Body of pancreas (tissue), 4 donors: ENCODE measurements around the gene TSPAN18.

Experiments
- POLR2A ChIP-seq, 3 donors: fragments of 450-650 bp; IDR thresholded peaks; one replicate each; pipeline ENCODE4 v1.6.1; 2016; ENCODE audit warnings: antibody characterized with exemption in 3 of 3, mild to moderate bottlenecking in 2 of 3
- TF ChIP-seq, protein P1 (sequence below), 7 experiments: fragments of 450-650 bp in 4 of 7; fragments of 200-600 bp in 3 of 7; sonication (generic) in 3 of 7; IDR thresholded peaks; one replicate each; pipeline ENCODE4 v1.5.1; 2016 to 2019; ENCODE audit warnings: antibody characterized with exemption in 7 of 7

DNA sequence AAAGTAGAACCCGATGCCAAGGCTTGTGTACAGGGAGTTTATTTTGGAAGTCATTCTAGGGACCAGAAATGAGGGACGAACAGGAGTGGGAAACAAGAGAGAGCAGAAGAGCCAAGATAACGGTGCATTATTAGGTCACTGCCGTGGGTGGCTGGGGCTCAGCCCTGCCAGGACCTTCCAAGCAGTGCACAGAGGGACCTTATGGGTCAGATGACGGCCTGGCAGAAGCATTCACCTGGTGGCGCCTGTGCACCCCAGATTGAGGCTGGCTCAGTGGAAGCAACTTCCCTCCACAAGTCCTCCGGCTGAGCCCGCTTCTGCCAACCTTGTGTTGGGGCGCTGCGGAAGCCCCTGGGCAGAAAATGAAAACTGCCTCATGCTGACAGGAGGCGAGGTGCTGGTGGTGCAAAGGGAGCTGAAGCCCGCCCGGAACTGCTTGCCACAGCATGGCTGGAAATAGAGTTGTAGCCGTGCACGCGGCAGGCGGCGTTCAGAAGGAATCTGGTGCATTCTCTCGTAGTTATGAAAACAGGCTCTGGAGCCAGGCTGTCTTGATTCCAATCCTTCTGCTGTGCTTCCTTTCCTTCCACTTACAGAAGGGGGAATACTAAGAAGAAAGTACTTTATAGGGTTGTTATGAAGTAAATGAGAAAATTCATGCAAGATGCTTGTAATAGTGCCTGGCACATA, 246.1 kb downstream of the TSPAN18 start:
- TF ChIP-seq, protein P1, sequence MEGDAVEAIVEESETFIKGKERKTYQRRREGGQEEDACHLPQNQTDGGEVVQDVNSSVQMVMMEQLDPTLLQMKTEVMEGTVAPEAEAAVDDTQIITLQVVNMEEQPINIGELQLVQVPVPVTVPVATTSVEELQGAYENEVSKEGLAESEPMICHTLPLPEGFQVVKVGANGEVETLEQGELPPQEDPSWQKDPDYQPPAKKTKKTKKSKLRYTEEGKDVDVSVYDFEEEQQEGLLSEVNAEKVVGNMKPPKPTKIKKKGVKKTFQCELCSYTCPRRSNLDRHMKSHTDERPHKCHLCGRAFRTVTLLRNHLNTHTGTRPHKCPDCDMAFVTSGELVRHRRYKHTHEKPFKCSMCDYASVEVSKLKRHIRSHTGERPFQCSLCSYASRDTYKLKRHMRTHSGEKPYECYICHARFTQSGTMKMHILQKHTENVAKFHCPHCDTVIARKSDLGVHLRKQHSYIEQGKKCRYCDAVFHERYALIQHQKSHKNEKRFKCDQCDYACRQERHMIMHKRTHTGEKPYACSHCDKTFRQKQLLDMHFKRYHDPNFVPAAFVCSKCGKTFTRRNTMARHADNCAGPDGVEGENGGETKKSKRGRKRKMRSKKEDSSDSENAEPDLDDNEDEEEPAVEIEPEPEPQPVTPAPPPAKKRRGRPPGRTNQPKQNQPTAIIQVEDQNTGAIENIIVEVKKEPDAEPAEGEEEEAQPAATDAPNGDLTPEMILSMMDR (IDR thresholded peaks at IDR 0.05) = no peak
- no peak for TF ChIP-seq POLR2A (IDR thresholded peaks at IDR 0.05)
